GM18505 (cell line): ENCODE results near the gene GPX3.

Source experiments
- ATAC-seq: cut with Tn5 transposase; IDR thresholded peaks from one replicate; pipeline ENCODE4 v1.9.1; 2021; ENCODE audit not compliant: unreplicated experiment
- POLR2A ChIP-seq: IDR thresholded peaks from 4 replicates; pipeline ENCODE4 v1.6.1; 2011; ENCODE audit warnings: borderline replicate concordance; ENCODE audit not compliant: insufficient read depth, insufficient read length; ENCODE audit errors: extremely low read depth

GPX3 gene

GRCh38 chr5:151075698-151076331 lies 55.4 kb downstream of the GPX3 start:
- no peak for ATAC-seq
- TF ChIP-seq POLR2A: no peak

DNA sequence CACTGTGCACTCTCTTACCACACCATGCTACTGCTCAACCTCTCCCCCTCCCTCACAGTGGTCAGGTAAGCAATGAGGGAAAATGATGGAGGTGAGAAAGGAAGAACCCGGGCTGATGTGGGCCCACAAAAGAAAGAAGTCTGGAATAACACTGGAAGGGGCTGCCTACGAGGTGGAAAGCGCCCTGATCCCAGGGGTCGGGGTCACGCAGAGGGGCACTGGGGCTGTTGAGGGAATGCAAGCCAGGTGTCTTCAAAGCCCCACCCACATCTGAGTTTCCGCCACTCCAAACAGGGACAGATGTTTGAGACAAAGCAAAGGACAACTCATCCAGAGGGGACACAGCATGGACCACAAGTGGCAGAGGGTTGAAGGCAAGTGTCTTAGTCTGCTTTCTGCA lies 56.2 kb downstream of the GPX3 start:
- peak; percentile 21 for TF ChIP-seq POLR2A
- no peak for ATAC-seq

DNA sequence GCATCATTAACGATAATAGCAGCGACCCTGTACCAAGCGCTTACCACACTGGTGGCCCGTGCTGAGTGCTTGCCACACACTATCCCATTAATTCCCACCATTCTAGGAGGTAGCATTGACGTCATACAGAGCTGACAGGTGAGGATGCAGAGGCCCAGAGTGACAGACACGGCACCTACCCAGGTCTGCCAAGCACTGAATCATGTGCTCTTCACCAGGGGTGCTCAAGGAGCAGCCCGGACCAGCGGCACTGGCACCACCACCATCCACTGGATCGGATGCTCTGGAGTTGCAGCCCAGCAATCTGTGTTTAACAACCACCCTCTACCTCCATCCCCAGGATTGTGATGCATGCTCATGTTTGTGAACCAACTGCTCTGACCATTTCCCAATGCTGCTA lies 57.0 kb downstream of the GPX3 start:
- no peak for ATAC-seq
- TF ChIP-seq POLR2A: no peak

DNA sequence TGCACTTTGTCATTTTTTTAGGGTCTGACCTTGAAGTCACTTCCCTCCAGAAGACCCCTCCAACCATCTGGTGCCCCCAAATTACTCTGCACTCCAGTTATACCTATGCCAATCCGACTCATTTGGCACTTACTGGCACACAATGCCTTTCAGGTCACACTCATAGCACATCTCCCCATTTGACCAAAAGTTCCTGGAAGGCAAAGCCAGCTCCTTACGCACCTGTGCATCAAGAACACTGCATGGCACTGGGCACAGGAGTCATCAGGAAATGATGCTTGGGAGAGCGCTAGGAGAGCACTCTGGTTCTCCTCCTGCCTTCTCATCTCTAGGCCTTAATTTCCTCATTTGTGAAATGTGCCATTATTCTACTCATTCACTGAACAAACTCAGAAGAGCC lies 57.6 kb downstream of the GPX3 start:
- no peak for ATAC-seq
- TF ChIP-seq POLR2A: no peak
